AG09319 (cell line): ENCODE data around the gene CRISPLD2.
A peak's percentile ranks its signal among the peaks of the same experiment; 100 is the strongest.

Experiments used
- DNase-seq: peaks from one replicate; pipeline ENCODE4 v3.0.0-alpha.2; 2010; ENCODE audit warnings: low read depth; ENCODE audit errors: extremely low read depth
- CTCF ChIP-seq: IDR thresholded peaks from 2 replicates; pipeline ENCODE4 v1.5.1; 2011; ENCODE audit warnings: low read depth, mild to moderate bottlenecking, inconsistent platforms, low read length, moderate library complexity

The CRISPLD2 gene

GRCh38 chr16:84952335-84953189, 132.8 kb downstream of the CRISPLD2 start:
- peak; percentile 61 for DNase-seq
- peak; percentile 90 for TF ChIP-seq CTCF

GRCh38 chr16:84953190-84953746, 133.5 kb downstream of the CRISPLD2 start:
- no peak; the same call in 1 of the 2 replicates for TF ChIP-seq CTCF
- DNase-seq: no peak

- no peak for TF ChIP-seq CTCF
Measured at GRCh38 chr16:84955427-84955826, 135.6 kb downstream of the CRISPLD2 start.

GRCh38 chr16:84957192-84957591, 137.4 kb downstream of the CRISPLD2 start:
- no peak for TF ChIP-seq CTCF
- no peak for DNase-seq

More at GRCh38 chr16:84955427-84955826, 135.6 kb downstream of the CRISPLD2 start:
- no peak for DNase-seq

GRCh38 chr16:84957792-84958191, 138.0 kb downstream of the CRISPLD2 start:
- TF ChIP-seq CTCF: no peak
- no peak for DNase-seq
